ENCODE results near the gene SPECC1L.
A peak's percentile ranks its signal among the peaks of the same experiment; 100 is the strongest.

The SPECC1L gene

GRCh38 chr22:24419475-24419850 lies 148.8 kb downstream of the SPECC1L start:
- no peak for DNase-seq

GRCh38 chr22:24420072-24420976 lies 149.7 kb downstream of the SPECC1L start:
- no peak for DNase-seq

- no peak for DNase-seq
These were observed 150.3 kb downstream of the SPECC1L start for GRCh38 chr22:24420977-24421343.

DNA sequence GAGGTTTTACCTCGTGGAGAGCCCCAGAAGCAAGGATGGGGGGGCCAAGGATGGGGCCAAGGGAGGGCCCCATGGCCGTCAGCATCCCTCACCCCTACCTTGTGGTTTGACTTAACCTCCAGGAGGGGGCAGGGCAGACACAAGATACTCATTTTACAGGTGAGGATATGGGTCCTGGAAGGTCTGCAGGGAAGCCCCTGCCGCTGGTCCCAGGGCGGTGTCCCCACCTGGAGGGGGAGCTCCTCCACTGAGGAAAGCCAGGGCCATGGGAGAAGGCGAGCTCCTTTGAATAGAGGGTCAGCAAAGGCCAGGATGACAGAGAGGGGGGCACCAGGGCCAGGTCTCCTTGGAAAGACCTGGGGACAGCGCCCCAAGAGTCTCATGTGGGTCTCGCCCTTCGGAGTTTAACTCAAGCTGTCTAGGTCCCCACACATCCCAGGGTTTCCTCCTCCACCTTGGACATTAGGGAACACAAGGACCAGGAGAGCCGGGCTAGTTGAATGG lies 150.8 kb downstream of the SPECC1L start:
- DNase-seq: peak; percentile 52

DNA sequence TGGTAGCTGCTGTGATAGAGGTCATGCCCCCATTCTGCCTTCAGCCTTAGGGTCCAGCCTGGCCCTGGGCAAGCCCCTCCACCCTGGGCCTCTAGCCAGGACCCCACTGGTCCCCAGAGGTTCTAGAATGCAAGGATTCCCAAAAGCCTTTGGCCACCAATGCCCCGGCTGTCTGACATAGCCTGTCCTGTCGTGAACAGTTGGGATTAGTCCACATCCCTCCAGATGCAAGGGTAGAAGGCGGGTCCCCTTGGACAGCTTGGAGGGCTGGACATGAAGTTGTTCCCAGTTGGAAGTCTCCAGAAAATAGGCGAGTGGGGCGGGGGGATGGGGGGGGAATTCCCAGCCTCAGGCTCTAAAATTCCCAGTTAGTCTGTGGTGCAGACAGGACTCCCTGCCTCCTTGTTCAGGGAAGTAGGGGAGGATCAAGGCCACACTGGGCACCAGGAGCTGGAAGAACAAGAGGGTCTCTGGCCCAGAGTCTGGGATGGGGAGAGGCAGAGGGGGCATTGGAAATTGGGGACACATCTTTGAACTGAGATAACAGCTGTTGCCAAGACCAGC lies 151.6 kb downstream of the SPECC1L start:
- no peak for DNase-seq

DNA sequence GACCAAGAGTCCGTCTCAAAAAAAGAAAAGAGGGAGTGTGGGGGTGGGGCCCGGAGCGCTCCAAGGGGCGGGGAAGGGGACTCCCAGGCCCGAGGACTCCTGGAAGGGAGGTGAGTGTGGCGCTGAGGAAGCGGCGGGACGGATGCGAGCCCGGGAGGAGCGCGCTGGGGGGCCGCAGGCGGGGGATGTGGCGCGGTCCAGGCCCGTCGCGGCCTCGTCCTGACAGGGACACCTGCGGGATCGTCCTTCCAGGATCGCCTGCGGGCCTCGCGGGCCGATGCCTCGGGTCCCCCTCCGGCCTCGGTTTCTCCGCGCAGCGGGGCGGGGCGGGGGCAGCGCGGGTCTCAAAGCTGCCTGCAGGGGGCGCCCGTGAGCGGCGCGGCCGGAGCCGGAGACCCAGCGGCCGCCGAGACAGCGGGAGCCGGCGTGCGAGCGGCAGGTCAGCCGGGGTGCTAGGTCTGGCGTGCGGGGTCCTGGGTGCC lies 152.9 kb downstream of the SPECC1L start:
- DNase-seq: peak; percentile 76

- DNase-seq: peak; percentile 68
These were observed 153.6 kb downstream of the SPECC1L start for GRCh38 chr22:24424001-24424900.

DNA sequence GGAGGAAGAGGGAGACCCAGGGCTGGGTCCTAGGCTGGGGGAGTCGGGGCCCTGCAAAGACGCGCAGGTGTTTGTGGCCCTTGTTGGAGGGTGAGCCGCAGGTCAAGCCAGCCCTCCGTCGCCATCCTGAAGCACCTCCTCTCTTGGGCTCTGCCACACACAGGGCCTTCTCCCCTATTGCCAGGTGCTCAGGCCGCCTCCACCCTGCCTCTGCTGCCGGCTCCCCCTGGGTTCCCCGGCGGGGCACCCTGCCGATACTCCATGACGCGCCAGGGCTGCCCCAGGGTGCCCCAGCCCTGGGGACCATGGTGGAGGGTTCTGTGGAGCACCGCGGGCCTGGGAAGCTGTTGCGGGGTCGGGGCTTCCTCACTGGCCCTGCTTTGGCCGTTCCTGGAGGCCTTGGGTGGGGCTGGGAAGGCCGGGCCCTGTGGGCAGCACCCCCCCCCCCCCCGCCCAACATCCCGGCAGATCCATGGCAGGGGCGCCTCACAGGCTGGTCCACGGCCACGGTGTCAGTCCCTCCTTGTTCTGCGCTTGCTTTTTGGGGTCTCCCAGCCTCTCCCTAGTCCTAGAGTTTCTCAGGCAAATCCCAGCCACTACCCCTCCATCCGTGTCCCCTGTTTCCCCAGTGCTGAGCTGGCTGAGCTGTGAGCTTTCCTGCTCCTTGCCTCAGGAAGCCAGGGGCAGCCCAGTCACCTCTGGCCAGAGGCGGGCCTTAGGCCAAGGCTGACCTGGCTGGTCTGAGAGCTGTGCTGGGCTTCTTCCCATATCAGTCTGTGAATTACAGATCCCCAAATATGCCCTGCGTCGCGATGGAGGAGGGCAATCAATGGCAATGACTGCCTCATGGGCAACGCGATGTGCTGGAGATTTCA lies 154.5 kb downstream of the SPECC1L start:
- no peak for DNase-seq

DNA sequence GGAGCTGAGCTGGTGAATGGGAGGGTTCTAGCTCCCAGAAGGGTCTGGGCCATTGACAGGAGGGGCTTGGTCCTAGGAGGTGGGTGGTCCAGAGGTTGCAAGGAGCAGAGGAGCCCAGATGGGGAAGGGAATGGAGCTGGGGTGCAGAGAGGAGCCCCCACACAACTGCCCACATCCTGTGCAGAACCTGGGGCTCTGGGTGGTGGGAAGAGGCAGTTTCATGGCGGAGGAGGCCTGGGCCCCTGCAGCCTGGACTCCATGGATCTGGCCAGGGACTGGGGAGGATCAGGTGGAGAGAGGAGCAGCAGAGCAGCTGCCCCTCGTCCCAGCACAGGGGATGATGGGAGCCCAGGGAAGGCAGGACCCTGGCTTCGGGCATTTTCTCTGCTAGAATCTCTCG lies 155.8 kb downstream of the SPECC1L start:
- no peak for DNase-seq

DNA sequence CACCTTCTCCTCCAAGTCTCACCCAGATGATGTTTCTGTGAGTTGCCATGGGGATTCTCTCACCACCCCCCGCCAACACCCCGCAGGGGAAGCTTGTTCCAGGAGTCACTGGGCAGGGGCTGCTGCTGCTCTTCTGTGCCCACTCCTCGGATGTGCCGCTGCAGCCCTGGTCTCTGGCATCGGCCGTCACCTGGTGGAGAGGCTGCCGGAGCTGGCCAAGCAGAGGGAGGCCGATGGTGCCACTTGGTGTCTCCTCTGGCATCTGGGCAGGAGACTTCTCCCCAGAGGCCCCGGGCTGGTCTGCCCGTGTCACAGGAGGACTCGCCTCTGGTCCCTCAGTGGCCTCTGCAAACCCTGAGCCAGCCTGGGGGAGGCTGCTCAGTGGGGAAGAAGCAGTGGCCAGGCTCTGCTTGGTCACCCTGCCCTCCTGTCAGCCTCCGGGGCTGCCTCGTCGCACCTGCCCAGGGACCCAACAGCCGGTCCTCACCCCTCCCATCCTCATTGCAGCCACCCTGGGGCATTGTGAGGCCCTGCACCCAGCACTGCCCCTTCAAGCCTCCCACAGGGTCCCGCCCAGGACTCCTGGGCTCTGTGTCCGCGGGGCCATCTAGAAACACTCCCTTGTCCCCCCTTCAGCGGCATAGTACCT lies 156.3 kb downstream of the SPECC1L start:
- DNase-seq: no peak

GRCh38 chr22:24427500-24428164 lies 157.0 kb downstream of the SPECC1L start, which contains the start of gene ADORA2A:
ADORA2A (plus strand) TSS chr22:24427599; CDS start chr22:24433405, 5,806 bp downstream.
- peak; percentile 90 for DNase-seq

DNA sequence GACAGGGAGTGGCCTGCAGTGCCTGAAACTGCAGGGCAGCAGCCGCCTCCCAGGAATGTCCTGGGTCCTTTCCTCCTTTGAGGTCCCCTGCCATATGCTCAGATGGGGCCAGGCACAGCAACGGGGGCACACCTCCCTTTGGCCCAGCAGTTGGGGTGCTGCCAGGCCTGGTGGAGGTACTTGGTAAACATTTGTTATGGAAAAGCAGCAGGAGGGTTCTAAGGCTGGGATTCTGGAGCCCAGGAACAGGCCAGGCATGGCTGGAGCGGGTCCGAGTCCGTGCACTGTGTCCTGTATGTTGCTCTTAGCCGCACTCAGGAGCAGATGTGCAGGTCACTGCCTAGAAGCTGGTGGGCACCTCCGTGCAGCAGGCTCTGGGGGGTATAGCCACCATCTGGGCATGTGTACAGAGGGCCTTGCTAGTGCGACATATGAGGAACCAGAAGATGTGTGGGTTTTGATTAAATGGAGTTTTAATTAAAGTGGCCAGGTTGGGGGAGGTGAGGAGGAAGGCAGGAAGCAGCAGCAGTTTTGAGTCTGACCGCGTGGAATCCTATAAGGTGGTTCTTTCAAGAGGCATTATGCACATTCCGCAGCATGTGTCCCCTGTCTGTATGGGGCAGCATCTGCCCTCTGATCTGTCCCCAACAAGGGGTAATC lies 158.2 kb downstream of the SPECC1L start:
- no peak for DNase-seq

DNA sequence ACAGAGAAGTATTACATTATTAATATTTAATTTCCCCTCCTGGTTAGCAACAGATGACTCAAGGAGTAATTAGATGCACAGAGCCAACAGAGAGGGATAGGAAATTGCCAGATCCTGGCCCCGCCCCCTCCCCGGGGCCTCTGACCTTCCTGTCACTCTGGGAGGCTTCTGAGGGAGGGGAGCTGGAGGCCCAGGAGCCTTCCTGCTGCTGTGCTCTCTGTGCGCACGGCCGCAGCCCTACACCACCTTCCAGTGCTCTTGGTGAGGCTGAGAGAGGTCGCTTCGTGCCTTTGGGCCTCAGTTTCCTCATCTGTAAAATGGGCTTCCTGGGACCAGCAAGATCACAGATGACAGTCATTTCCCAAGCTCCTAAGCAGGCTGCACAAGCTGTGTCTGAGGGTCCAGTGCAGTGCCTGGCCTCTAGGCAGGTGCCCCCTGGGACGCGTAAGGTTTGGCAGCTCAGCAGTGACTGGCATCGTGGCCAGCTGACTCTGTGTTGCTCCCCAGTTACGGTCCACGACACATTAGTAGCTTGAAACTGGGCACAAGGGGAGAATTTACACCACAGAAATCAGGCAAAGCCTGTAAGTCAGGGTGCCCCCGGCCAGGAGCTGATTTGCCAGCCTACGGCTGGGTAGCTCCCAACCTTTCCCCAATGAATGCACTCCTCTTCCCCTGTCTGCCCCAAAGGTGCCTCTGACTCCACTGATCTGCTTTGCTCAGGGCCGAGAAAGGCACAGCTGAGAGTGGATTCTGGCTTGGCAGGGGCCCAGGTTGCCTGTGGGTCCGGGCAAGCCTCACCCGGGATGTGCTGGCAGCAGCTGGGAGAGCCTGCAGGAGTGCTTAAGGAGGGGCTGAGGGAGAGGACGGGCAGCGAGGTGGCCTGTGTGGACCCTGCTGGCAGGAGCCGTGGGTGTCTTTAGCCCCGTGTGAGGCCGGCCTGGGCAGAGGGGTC lies 159.1 kb downstream of the SPECC1L start:
- peak; percentile 90 for DNase-seq

- no peak for DNase-seq
These were observed 160.0 kb downstream of the SPECC1L start for GRCh38 chr22:24430431-24431308.

GRCh38 chr22:24431309-24432034 lies 160.8 kb downstream of the SPECC1L start:
- DNase-seq: no peak

- peak; percentile 69 for DNase-seq
These were observed 161.6 kb downstream of the SPECC1L start for GRCh38 chr22:24432059-24432853.

Measured in stimulated activated CD4-positive, alpha-beta T cell treated with anti-CD3 and anti-CD28 coated beads, Interleukin-15, amount 100 ng/mL, for 24 hours (primary cell).